ENCODE measurements around the gene STRA8.

DNA sequence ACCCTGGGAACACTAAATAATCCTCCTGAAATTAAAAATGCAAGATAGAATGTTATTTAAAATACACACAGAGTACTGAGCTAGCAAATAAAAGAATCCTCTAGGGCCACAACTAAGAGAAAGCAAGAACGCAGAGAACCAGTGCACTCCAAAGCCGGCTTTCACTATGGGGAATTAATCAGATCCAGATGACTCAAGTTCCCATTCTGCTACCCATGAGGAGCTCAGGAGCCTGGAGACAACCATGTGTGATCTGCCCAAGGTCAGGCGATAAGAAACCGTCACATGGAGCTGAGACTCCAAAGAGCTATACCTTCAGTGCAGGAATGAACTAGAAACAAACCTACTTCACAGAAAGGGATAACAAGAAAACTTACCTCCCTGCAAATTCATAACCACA is 43.7 kb upstream of the STRA8 start:
- TF ChIP-seq GATA2 (IDR thresholded peaks at IDR 0.05; ENCODE audit: low read depth, low read length): no peak
- TF ChIP-seq GATA3 (IDR thresholded peaks at IDR 0.05; ENCODE audit: low read depth, low read length): no peak
